Body of pancreas (tissue), 4 donors: Measurements from ENCODE around the gene BIRC2. TPM values are rescaled to one million over a fixed set of nuclear protein-coding genes. Genes with fewer than 3 reads are reported as not detected.

Source experiments
- ATAC-seq: fragments of 150-250 bp; one replicate; pipeline ENCODE4 v1.9.1; 2016
- DNase-seq, 4 donors: peaks; one replicate each; pipeline ENCODE4 v3.0.0-alpha.2; 2019
- H3K27ac ChIP-seq, 4 donors: fragments of 200-600 bp; sonication (generic); 1 replicate in 3 of 4; 2 replicates in 1 of 4; pipeline versions ENCODE4 v1.5.1 to v1.6.1; 2016 to 2019; ENCODE audit warnings: mild to moderate bottlenecking in 1 of 4, mixed read lengths in 1 of 4, moderate library complexity in 1 of 4
- H3K27me3 ChIP-seq, 2 donors: fragments of 200-600 bp; sonication (generic); one replicate each; pipeline ENCODE4 v1.6.0; 2016; ENCODE audit warnings: mild to moderate bottlenecking in 1 of 2
- H3K36me3 ChIP-seq, 2 donors: fragments of 200-600 bp; sonication (generic); replicated peaks in 1 of 2; 2 replicates each; pipeline ENCODE4 v1.5.1; 2016; ENCODE audit warnings: low read depth in 2 of 2; ENCODE audit not compliant: insufficient read depth in 1 of 2
- H3K4me1 ChIP-seq: fragments of 200-600 bp; sonication (generic); one replicate; pipeline ENCODE4 v1.6.0; 2016
- H3K4me3 ChIP-seq, 2 donors: fragments of 200-600 bp; sonication (generic); 1 replicate in 1 of 2; 2 replicates in 1 of 2; pipeline ENCODE4 v1.5.1; 2016 to 2019
- H3K9me3 ChIP-seq, 3 donors: fragments of 200-600 bp; sonication (generic); 1 replicate in 2 of 3; 2 replicates in 1 of 3; pipeline ENCODE4 v1.5.1; 2016
- POLR2A ChIP-seq, 3 donors: fragments of 450-650 bp; IDR thresholded peaks; one replicate each; pipeline ENCODE4 v1.6.1; 2016; ENCODE audit warnings: antibody characterized with exemption in 3 of 3, mild to moderate bottlenecking in 2 of 3
- WGBS, 2 donors: methylation state at CpG; one replicate each; pipeline ENCODE4 v1.1.5; 2017; 5-methylcytosine and 5-hydroxymethylcytosine counted together
- intact Hi-C: fragments of 100-400 bp; cut with DNase I; formaldehyde crosslinking; loops from one replicate; pipeline ENCODE4 v1.15.1; 2023
- total RNA-seq, 2 donors: library from RNA; depleted of rRNA; stranded (reverse); fragments of >200 nt; gene quantifications; one replicate each; pipeline ENCODE4 v1.1.0, GENCODE V29; 2016
- TF ChIP-seq, protein P1 (sequence below), 7 experiments: fragments of 450-650 bp in 4 of 7; fragments of 200-600 bp in 3 of 7; sonication (generic) in 3 of 7; IDR thresholded peaks; one replicate each; pipeline ENCODE4 v1.5.1; 2016 to 2019; ENCODE audit warnings: antibody characterized with exemption in 7 of 7

BIRC2 gene
- total RNA-seq, 2 donors from 2014 or later = 46.5 to 53.2 TPM

GRCh38 chr11:102405501-102405900 is 58.5 kb downstream of the BIRC2 start:
- 85 to 88% methylated on average over 5 of the region's 5 CpGs for WGBS, 2 donors
- Histone ChIP-seq H3K27me3 (no peaks in the 10 kb centered on the region), H3K27ac (no peak overlapping the region), H3K36me3 (peaks cover 0 to 2% of the 10 kb centered on the region in 2 donors), H3K9me3 (no peaks in the 10 kb centered on the region), H3K4me3 (no peak overlapping the region), H3K4me1 (no peaks in the 10 kb centered on the region)
- no peak for TF ChIP-seq POLR2A (IDR thresholded peaks at IDR 0.05)
- TF ChIP-seq, protein P1, sequence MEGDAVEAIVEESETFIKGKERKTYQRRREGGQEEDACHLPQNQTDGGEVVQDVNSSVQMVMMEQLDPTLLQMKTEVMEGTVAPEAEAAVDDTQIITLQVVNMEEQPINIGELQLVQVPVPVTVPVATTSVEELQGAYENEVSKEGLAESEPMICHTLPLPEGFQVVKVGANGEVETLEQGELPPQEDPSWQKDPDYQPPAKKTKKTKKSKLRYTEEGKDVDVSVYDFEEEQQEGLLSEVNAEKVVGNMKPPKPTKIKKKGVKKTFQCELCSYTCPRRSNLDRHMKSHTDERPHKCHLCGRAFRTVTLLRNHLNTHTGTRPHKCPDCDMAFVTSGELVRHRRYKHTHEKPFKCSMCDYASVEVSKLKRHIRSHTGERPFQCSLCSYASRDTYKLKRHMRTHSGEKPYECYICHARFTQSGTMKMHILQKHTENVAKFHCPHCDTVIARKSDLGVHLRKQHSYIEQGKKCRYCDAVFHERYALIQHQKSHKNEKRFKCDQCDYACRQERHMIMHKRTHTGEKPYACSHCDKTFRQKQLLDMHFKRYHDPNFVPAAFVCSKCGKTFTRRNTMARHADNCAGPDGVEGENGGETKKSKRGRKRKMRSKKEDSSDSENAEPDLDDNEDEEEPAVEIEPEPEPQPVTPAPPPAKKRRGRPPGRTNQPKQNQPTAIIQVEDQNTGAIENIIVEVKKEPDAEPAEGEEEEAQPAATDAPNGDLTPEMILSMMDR (IDR thresholded peaks at IDR 0.05) = no peak
- no peak for DNase-seq
- intact Hi-C loops = no loop called here
- no peak for ATAC-seq

GRCh38 chr11:102406099-102406498 is 59.1 kb downstream of the BIRC2 start:
- no peaks in the 10 kb centered on the region for H3K27me3 ChIP-seq
- no peak overlapping the region for H3K27ac ChIP-seq
- H3K4me1 ChIP-seq = no peaks in the 10 kb centered on the region
- no peak for ATAC-seq
- DNase-seq = no peak
- no peak overlapping the region for H3K4me3 ChIP-seq
- intact Hi-C loops = no loop called here
- H3K36me3 ChIP-seq = no peaks in the 10 kb centered on the region
- no peaks in the 10 kb centered on the region for H3K9me3 ChIP-seq
- TF ChIP-seq POLR2A (IDR thresholded peaks at IDR 0.05) = no peak
- TF ChIP-seq, protein P1 (IDR thresholded peaks at IDR 0.05) = no peak
- WGBS, 2 donors = 92 to 95% methylated on average over 2 of the region's 2 CpGs

GRCh38 chr11:102407901-102408300 is 60.9 kb downstream of the BIRC2 start:
- H3K4me3 ChIP-seq = no peak overlapping the region
- 54 to 55% methylated on average over 3 of the region's 3 CpGs for WGBS, 2 donors
- H3K36me3 ChIP-seq = no peaks in the 10 kb centered on the region
- no peaks in the 10 kb centered on the region for H3K27me3 ChIP-seq
- DNase-seq = no peak
- no peak for TF ChIP-seq POLR2A (IDR thresholded peaks at IDR 0.05)
- TF ChIP-seq, protein P1 (IDR thresholded peaks at IDR 0.05) = no peak
- peaks cover 7% of the 10 kb centered on the region for H3K4me1 ChIP-seq
- H3K9me3 ChIP-seq = no peaks in the 10 kb centered on the region
- no peak overlapping the region for H3K27ac ChIP-seq
- no peak for ATAC-seq
- intact Hi-C loops = no loop called here

- Histone ChIP-seq H3K4me1 (peaks cover 7% of the 10 kb centered on the region), H3K36me3 (no peaks in the 10 kb centered on the region), H3K27ac (no peak overlapping the region), H3K4me3 (no peak overlapping the region), H3K27me3 (no peaks in the 10 kb centered on the region), H3K9me3 (no peaks in the 10 kb centered on the region)
- 91 to 100% methylated on average over 1 of the region's 1 CpG for WGBS, 2 donors
- no peak for ATAC-seq
- TF ChIP-seq, protein P1 (IDR thresholded peaks at IDR 0.05) = no peak
- TF ChIP-seq POLR2A (IDR thresholded peaks at IDR 0.05) = no peak
- intact Hi-C loops = no loop called here
- no peak for DNase-seq
Measured at GRCh38 chr11:102408339-102408738, 61.3 kb downstream of the BIRC2 start.

GRCh38 chr11:102410382-102410784 is 63.4 kb downstream of the BIRC2 start:
- no peak for TF ChIP-seq POLR2A (IDR thresholded peaks at IDR 0.05)
- TF ChIP-seq, protein P1 (IDR thresholded peaks at IDR 0.05) = no peak
- WGBS, 2 donors = 79 to 83% methylated on average over 5 of the region's 5 CpGs
- intact Hi-C loops = no loop called here
- H3K27me3 ChIP-seq = no peaks in the 10 kb centered on the region
- peaks cover 7% of the 10 kb centered on the region for H3K4me1 ChIP-seq
- ATAC-seq (no peak), DNase-seq (no peak)
- no peak overlapping the region for H3K27ac ChIP-seq
- no peaks in the 10 kb centered on the region for H3K36me3 ChIP-seq
- no peaks in the 10 kb centered on the region for H3K9me3 ChIP-seq
- H3K4me3 ChIP-seq = no peak overlapping the region
